ENCODE measurements around the gene NAV2.

The NAV2 gene

DNA sequence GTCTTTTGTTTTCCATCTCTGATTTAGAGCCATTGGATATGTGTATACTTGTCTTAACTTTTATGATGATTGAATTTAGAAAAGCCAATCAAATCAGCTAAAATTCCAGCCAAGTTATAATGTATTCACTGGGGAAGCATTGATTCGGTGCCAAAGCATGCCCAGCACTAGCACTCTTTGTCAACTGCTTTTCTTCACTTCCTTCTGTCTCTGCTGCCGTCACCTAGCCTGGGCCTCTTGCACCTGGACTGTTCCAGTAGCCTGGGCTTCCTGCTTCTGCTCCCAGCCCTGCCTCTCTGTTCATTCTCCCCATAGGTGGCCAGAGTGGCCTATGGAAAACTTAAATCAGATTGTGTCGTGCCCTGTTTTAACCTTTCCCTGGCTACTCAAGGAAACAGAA is 80.7 kb downstream of the NAV2 start:
- TF ChIP-seq GATA1 (IDR thresholded peaks at IDR 0.05; ENCODE audit: low read depth, low read length) = no peak
- no peak for TF ChIP-seq POLR2A (IDR thresholded peaks at IDR 0.05; ENCODE audit: low read length)

DNA sequence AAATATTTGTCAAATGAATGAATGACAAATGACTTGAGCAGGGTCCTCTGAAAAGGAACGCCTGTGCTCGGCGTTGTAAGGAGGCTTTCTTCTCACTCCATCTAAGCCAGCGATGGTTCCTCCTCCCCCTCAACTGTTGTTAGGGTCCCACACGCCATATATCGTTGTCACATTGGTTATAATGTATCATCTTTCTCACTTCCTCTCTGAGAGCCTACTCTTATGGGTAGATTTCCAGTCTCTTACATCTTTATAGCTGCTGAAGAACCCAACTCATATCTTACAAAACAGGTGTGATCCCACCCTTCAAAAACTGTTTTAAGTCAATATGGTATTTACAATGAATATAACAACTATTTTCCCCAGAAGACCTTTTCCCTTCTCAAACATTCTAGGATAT is 81.5 kb downstream of the NAV2 start:
- no peak for DNase-seq
- TF ChIP-seq POLR2A (IDR thresholded peaks at IDR 0.05; ENCODE audit: low read length) = no peak
- TF ChIP-seq GATA1 (IDR thresholded peaks at IDR 0.05; ENCODE audit: low read depth, low read length) = no peak

More for the DNA sequence above, 80.7 kb downstream of the NAV2 start:
- DNase-seq = no peak

DNA sequence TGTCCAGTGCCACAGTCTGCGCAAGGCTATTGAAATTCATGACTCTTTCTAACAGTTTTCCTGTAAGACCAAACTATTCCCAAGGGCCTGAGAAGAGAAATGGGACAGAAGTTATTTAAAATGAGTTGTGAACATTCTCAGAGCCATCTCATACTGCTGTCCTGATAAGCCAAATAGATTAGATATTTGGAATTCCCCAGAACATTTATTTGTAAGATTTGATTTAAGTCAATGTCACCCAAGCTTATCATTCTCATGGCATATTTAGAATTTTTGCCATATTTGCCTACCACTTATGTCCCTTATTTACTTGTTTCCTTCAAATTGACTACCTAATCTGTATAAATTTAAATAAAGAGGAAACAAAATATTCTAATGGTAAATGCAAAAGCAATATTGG is 82.4 kb downstream of the NAV2 start:
- DNase-seq = no peak
- TF ChIP-seq POLR2A (IDR thresholded peaks at IDR 0.05; ENCODE audit: low read length) (no peak), GATA1 (IDR thresholded peaks at IDR 0.05; ENCODE audit: low read depth, low read length) (no peak)

DNA sequence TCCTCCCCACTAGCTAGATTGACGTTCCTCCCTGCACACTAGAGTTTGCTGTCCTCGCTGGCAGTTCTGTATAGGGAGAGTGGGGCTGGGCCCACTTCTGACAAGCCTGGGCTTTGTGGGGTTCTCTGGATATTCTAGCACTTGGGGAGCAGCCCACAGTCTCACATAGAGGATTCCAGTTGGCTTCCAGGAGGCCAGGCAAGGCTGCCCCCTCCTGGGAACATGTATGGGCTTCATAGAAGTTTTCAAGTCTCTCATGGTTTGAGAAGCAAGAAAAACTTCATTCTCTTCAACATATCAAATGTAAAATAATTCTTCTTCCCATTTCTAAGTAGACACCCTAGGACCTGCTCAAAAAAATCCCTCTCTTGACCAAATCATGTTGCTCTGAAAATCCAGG is 87.5 kb downstream of the NAV2 start:
- no peak for DNase-seq
- no peak for TF ChIP-seq POLR2A (IDR thresholded peaks at IDR 0.05; ENCODE audit: low read length)
- no peak for TF ChIP-seq GATA1 (IDR thresholded peaks at IDR 0.05; ENCODE audit: low read depth, low read length)

DNA sequence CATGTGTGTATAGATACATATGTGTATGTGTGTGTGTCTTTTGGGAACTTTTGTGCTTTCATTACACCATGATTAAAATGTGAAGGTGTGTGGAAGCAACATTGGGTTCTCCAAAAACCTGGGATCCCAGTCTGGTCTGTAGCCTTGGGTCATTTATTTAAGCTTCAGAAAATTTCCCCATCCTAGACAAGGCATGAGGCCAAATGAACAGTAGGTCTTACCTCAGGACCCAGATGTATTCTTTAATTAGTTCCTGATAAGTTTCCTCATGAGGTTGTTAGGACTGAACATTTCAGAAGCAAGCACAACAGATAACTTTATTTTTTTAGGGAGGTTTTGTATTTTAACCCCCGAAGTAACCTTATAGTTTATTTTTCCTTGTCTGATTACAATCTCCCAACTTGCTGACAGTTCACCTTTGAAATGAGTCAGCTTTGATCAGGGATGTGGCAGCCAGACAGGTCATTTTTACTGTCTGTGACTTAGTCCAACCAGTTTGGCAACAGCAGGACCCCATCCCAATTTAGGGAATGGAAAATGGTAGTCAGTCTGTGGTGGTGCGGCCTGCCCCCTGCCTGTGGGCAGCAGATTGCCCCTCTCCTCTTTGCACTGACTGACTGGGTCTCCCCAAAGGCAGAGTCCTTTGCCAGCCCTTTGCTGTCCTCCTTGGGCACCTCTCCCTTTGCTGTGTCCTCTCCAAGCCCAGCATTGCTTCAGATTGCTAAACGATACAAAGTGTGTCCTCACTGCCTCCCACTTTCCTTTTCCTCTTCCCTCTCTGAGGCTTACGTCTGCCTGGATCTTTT is 88.3 kb downstream of the NAV2 start:
- TF ChIP-seq GATA1 (IDR thresholded peaks at IDR 0.05; ENCODE audit: low read depth, low read length) (no peak), POLR2A (IDR thresholded peaks at IDR 0.05; ENCODE audit: low read length) (no peak)
- DNase-seq = no peak

DNA sequence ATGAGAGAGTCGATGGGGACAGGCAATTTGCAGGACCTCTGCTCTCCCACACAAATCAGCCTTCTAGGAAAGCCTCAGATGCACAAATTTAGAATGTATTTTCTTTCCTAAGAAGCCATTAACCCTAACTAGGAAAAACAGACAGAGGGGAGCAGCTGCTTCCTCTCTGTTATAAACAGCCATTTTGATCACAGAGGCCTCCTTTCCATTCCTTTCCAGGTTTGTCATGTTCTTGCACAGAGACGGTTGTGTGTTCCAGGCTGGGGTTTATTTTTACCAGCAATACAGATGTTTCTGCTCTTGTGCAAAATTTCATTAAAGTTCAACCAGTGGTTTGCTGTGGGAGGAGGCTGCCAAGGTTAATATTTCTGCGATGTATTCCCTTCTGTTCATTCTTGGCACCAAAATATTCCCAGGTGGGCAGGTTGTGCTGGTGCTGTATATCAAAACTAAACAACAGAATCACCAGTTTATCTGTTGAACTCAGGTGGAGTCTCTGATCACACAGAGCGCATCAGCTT is 90.2 kb downstream of the NAV2 start:
- DNase-seq = no peak
- no peak for TF ChIP-seq POLR2A (IDR thresholded peaks at IDR 0.05; ENCODE audit: low read length)
- no peak for TF ChIP-seq GATA1 (IDR thresholded peaks at IDR 0.05; ENCODE audit: low read depth, low read length)

DNA sequence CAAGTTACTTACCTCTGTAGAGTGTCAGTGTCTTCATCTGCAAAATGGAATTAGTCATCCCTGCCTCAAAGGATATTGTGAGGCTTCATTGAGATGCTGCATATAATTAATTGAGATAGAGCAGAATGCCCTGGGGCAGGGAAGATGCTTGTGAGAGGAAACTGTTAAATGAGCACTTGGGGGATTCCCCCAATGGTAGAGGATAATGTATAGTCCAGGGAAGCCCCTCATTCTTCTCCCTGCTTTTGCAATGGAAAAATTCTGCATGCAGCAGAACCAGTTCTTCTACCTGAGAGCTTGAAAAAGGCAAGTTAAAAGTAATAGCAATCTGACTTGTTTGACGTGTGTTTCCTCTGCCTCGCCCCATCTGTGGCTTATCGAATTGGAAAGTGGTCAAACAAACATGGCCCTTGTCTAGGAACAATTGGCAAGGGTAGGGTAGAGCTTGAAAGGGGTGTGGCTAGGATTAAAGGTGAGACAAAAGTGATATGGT is 90.9 kb downstream of the NAV2 start:
- TF ChIP-seq GATA1 (IDR thresholded peaks at IDR 0.05; ENCODE audit: low read depth, low read length) (no peak), POLR2A (IDR thresholded peaks at IDR 0.05; ENCODE audit: low read length) (no peak)
- DNase-seq = no peak

DNA sequence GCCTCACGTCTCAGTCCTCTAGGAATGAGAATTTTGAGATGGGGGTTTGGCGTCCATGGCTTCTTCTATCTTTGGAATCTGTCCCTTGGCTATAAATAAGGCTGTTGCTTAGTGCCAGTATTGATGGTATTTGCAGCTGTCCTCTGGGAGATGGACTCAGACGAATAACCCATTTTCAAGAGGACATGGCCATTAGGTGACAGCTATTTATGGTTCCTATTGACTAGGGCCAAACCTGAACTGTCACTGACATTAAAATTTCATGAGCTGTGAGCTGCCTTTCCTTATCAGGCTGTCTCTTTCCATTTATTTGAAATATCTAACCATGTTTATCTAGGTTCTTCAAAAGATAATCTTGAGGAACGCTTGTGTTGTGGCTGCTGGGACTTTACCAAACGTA is 92.7 kb downstream of the NAV2 start:
- no peak for DNase-seq
- TF ChIP-seq GATA1 (IDR thresholded peaks at IDR 0.05; ENCODE audit: low read depth, low read length) (no peak), POLR2A (IDR thresholded peaks at IDR 0.05; ENCODE audit: low read length) (no peak)

DNA sequence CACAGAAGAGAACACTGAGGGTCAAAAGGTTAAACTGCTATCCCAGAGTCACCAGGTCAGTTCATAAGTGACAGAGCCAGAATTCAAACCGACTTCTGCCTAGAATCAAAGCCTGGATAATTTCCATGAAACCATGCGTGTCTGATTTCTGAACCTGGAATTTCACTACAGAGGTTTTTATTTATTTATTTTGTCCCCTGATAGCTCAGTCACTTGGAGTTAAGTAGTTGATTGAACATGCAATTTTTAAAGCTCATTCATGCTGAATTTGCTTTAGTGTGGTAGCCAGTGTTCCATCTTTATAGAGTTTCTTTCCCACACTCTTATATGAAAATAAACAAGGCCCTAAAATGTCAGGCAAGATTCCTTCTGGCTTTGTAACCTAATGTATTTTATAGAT is 93.2 kb downstream of the NAV2 start:
- TF ChIP-seq GATA1 (IDR thresholded peaks at IDR 0.05; ENCODE audit: low read depth, low read length) (no peak), POLR2A (IDR thresholded peaks at IDR 0.05; ENCODE audit: low read length) (no peak)
- no peak for DNase-seq

DNA sequence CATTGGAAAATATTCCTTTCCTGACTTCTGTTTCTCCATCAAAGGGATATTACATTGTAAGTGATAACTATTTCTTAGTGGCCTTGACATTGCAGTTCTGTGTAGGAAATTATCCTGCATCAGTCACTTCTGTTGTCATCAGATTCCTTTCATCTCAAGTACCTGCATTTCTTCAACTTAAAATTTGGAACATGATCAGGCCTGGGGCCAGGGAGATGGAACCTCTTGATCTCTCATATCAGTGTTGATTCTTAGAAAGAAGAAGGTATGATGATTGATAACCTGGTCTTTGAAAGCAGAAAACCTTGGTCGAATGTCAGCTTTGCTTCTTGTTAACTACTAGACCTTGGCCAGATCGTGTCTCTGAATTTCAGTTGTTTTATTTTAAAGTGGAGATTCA is 93.6 kb downstream of the NAV2 start:
- TF ChIP-seq POLR2A (IDR thresholded peaks at IDR 0.05; ENCODE audit: low read length) (no peak), GATA1 (IDR thresholded peaks at IDR 0.05; ENCODE audit: low read depth, low read length) (no peak)
- DNase-seq = no peak

DNA sequence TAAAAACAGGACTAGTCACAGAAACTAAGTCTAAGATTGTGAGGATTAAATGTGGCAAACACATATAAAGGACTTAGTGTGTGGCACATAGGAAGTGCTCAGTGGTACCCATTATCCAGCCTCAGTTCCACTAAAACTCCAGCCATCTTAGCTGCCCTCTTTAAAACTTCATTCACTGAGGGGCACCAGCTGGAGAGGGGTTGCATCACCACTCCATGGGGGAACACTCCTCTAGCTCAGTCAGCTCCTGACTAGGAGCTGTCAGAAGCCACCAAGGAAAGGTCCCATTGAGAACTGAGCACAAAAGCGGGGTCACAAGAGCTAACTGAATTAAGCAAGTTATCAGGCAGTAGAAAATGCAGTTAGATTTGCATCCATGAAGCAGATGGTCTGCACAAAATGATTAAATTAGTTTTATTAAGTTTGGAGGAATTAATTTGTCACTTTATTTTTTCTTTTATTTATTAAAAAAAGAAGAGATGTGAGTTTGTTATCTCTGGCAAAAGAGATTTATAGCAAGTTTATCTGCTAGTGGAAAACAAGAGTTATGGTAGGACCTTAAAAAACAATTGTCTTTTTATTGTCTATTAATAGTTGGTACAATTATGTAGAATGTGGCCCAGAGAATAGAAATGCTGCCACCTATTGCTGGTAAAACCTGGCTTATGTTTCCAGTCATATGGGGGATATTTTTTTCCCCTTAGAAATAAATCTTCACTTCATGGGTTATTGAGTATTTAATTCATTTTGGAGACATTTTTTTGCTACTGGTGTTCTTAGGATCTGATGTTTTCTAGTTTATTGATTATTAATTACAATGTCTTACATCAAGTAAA is 95.7 kb downstream of the NAV2 start:
- TF ChIP-seq GATA1 (IDR thresholded peaks at IDR 0.05; ENCODE audit: low read depth, low read length) (no peak), POLR2A (IDR thresholded peaks at IDR 0.05; ENCODE audit: low read length) (no peak)
- DNase-seq = no peak

DNA sequence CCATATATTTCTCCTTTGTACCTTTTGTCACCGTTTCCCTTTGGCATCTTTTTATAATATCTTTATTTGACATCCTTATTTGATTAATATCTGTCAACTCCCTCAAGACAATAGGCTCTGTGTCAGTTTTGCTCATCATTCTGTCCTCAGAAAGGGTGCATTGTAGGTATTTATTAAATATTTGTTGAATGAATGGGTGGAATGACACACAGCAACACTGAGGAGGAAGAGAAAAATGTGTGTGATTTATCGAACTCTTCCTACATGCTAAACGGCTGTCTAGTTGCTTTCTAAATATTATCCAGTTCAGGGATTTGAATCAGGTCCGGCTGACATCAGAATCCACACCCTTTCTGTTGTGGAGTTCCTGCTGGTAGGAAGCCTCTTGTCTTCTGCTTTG is 98.2 kb downstream of the NAV2 start:
- no peak for DNase-seq
- TF ChIP-seq GATA1 (IDR thresholded peaks at IDR 0.05; ENCODE audit: low read depth, low read length) (no peak), POLR2A (IDR thresholded peaks at IDR 0.05; ENCODE audit: low read length) (no peak)

DNA sequence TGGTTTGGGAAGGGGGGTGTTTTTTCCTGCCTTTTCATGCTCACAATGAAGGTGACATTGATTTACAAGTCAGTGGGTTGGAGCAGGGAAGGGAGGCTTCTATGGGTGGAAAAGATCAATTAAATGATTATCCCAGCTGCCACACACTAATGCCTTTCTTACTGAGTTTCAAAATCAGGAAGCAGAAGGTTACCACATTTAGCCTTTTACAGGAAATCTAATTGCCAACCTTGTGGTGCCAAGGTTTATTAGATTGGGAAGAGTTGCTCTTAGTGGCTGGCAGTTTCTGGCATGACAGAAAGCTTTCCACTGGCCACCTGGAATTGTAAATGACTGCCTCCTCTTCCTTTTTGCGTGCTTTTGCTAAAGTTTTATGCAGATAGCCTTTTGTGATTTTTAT is 98.7 kb downstream of the NAV2 start:
- DNase-seq = no peak
- TF ChIP-seq GATA1 (IDR thresholded peaks at IDR 0.05; ENCODE audit: low read depth, low read length) (no peak), POLR2A (IDR thresholded peaks at IDR 0.05; ENCODE audit: low read length) (no peak)

DNA sequence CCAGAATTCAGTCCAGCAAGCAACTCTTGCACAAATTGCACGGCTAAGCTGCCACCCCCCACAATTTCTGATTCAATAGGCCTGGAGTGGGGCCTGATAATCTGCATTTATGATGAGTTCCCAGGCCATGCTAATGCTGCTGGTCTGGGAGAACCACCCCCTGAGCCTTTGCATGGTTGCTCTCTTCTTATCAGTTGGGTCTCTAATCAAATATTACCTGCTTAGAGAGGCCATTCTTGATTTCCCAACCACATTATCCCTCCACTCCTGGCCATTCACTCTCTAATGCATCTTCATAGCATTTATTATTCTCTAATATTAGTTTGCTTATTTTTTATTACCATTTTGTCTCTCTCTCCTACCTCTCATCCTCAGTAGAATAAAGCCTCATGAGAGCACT is 99.5 kb downstream of the NAV2 start:
- no peak for DNase-seq
- TF ChIP-seq POLR2A (IDR thresholded peaks at IDR 0.05; ENCODE audit: low read length) (no peak), GATA1 (IDR thresholded peaks at IDR 0.05; ENCODE audit: low read depth, low read length) (no peak)

Data from erythroblast (primary cell).